Calu3 (cell line): ENCODE results near the gene NFX1. TPM values are rescaled to one million over a fixed set of nuclear protein-coding genes. Genes with fewer than 3 reads are reported as not detected.
"Not testable (repeated sequence)": the region's sequence is repeated elsewhere in the genome, so short reads cannot be mapped to it uniquely, and the experiment has no call there.

Source experiments
- BruUV-seq: library from RNA; stranded (reverse); fragments of 400-500 nt; replicated peaks from 2 replicates; lab custom pipeline; 2021; lab: Mats Ljungman, UMichigan
- CTCF ChIA-PET: fragments of 300-600 bp; sonication (Branson Sonifier 250); formaldehyde crosslinking; loops from one replicate; lab custom pipeline; 2022; ENCODE audit warnings: antibody characterized with exemption; lab: Charles Lee
- DNase-seq: peaks from one replicate; pipeline ENCODE4 v3.0.0; 2022
- H3K27ac Mint-ChIP-seq: one replicate; pipeline ENCODE4 v1.8.0; 2022; ENCODE audit warnings: mixed read lengths; ENCODE audit not compliant: unreplicated experiment
- H3K27me3 Mint-ChIP-seq: one replicate; pipeline ENCODE4 v1.8.0; 2022; ENCODE audit warnings: mixed read lengths; ENCODE audit not compliant: unreplicated experiment
- H3K36me3 Mint-ChIP-seq: one replicate; pipeline ENCODE4 v1.8.0; 2022; ENCODE audit warnings: mild to moderate bottlenecking, moderate library complexity, mixed read lengths; ENCODE audit not compliant: insufficient read depth, unreplicated experiment
- H3K4me1 Mint-ChIP-seq: one replicate; pipeline ENCODE4 v1.8.0; 2022; ENCODE audit warnings: mild to moderate bottlenecking, low read depth, mixed read lengths; ENCODE audit not compliant: unreplicated experiment
- H3K4me3 Mint-ChIP-seq: one replicate; pipeline ENCODE4 v1.8.0; 2022; ENCODE audit warnings: mild to moderate bottlenecking, low read depth, moderate library complexity, mixed read lengths; ENCODE audit not compliant: unreplicated experiment
- H3K9me3 Mint-ChIP-seq: one replicate; pipeline ENCODE4 v1.8.0; 2022; ENCODE audit warnings: low read depth, mixed read lengths; ENCODE audit not compliant: unreplicated experiment
- intact Hi-C: fragments of 100-400 bp; cut with micrococcal nuclease; formaldehyde crosslinking; loops from one replicate; pipeline ENCODE4 v1.10.0; 2022; ENCODE audit not compliant: unreplicated experiment
- total RNA-seq: library from RNA; stranded (reverse); gene quantifications from 2 replicates; pipeline ENCODE4 v1.2.3, GENCODE V29; 2022
- TF ChIP-seq, protein P1 (sequence below): fragments of 200-600 bp; IDR thresholded peaks from one replicate; pipeline ENCODE4 v1.8.0; 2022; ENCODE audit warnings: antibody characterized with exemption; ENCODE audit not compliant: unreplicated experiment

Gene NFX1
- total RNA-seq, 1 experiment from 2014 or later, result 27.3 TPM

DNA sequence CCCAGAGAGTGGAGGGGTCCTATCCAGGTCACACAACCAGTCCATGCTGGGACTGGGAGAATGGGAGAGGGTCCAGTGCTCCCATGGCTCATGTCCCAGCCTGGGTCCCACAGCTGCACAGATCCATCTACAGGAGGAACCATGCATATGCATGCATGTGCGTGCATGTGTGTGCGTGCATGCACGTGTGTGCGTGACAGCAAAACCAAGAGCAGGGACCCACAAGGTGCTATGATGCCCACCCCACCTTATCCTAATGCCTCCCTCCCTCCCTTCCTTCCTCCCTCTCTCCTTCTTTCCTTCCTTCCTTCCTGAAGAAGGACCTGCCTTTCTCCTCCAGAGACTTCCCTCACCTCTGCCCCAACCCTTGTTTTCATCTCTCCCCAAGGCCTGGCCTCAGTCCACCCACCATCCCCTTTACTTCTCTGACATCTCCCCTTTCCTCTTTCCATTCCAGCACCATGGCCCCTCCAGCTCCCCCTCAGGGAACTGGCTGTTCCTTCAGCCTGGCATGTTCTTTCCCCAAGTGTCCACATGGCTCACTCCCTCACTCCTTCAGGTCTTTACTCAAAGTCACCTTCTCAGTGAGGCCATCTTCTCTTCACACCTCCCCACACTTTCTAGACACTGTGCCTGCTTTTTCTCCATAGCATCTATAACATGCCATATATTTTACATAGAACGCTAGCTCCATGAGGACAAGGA lies 90.2 kb downstream of the NFX1 start:
- DNase-seq, result no peak
- TF ChIP-seq, protein P1, sequence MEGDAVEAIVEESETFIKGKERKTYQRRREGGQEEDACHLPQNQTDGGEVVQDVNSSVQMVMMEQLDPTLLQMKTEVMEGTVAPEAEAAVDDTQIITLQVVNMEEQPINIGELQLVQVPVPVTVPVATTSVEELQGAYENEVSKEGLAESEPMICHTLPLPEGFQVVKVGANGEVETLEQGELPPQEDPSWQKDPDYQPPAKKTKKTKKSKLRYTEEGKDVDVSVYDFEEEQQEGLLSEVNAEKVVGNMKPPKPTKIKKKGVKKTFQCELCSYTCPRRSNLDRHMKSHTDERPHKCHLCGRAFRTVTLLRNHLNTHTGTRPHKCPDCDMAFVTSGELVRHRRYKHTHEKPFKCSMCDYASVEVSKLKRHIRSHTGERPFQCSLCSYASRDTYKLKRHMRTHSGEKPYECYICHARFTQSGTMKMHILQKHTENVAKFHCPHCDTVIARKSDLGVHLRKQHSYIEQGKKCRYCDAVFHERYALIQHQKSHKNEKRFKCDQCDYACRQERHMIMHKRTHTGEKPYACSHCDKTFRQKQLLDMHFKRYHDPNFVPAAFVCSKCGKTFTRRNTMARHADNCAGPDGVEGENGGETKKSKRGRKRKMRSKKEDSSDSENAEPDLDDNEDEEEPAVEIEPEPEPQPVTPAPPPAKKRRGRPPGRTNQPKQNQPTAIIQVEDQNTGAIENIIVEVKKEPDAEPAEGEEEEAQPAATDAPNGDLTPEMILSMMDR, result no peak
- Mint-ChIP-seq H3K36me3 (no peaks in the 10 kb centered on the region), H3K4me1 (no peaks in the 10 kb centered on the region), H3K27me3 (no peaks in the 10 kb centered on the region), H3K9me3 (no peaks in the 10 kb centered on the region), H3K4me3 (no peak overlapping the region), H3K27ac (no peak overlapping the region)
- BruUV-seq, result no TSS peak
- intact Hi-C loops, result no loop called here
- CTCF ChIA-PET, result no interaction called here

DNA sequence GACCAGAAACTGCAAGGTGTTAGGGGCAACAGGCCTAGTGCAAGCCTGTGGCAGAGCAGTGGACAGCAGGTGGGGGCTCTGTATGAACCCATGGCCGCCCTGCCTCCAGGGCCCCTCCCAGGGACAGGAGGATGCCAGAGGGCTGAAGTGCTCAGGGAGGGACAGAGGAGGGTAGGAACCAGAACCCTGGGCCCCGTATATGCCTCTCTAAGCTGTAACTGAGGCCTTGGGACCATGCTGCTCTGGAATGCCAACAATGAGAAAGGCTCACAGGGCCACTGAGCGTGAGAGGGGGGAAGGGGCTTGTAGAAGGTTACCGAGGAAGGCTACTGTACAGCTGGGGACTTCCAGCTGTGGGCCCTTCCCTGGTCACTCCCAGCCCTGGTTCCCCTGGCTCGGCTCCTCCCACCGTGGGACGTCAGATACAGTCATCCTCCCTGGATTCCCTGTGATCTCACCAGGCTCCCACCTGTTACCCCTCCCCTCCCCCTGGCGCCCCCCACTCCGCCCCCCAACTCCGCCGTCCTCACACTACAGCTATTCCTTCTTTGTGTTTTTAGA lies 91.0 kb downstream of the NFX1 start:
- Mint-ChIP-seq H3K4me3 (no peak overlapping the region), H3K4me1 (no peaks in the 10 kb centered on the region), H3K36me3 (no peaks in the 10 kb centered on the region), H3K9me3 (no peaks in the 10 kb centered on the region), H3K27me3 (no peaks in the 10 kb centered on the region), H3K27ac (no peak overlapping the region)
- CTCF ChIA-PET, result no interaction called here
- no TSS peak for BruUV-seq
- DNase-seq, result no peak
- intact Hi-C loops, result no loop called here
- TF ChIP-seq, protein P1, result no peak

DNA sequence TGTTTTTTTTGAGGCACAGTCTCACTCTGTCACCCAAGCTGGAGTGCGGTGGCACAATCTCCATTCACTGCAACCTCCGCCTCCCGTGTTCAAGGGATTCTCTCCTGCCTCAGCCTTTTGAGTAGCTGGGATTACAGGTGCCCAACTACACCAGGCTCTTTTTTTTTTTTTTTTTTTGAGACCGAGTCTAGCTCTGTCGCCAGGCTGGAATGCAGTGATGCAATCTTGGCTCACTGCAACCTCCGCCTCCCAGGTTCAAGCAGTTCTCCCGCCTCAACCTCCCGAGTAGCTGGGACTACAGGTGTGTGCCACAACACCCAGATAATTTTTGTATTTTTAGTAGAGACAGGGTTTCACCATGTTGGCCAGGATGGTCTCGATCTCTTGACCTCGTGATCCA lies 92.1 kb downstream of the NFX1 start:
- H3K4me3 Mint-ChIP-seq, H3K27ac Mint-ChIP-seq, H3K36me3 Mint-ChIP-seq, H3K9me3 Mint-ChIP-seq, H3K4me1 Mint-ChIP-seq, DNase-seq, H3K27me3 Mint-ChIP-seq, intact Hi-C loops, BruUV-seq: not testable (repeated sequence)
- CTCF ChIA-PET, result interaction anchor here (0.5 kb wide), 1 partner anchor 67 kb away, joined by 7 read pairs; no protein-coding TSS in a partner anchor

DNA sequence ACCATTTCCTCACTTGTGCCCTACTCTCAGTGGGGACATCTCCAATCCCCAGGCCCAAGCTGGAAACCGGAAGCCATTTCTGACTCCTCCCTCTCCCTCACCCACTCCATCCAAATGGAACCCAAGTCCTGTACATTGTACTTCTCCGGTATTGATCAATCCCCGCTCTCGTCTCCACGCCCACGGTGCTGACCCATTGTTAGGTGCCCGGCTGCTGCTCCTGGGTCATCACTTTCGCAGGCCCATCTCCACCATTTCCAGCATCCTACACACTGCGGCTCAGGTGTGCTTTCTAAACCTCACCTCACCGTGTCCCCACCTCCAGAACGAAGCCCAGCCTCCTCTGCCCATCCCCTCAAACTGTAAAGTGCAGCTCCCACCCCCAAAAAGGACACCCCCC lies 93.1 kb downstream of the NFX1 start:
- intact Hi-C loops, BruUV-seq, H3K9me3 Mint-ChIP-seq, DNase-seq, H3K36me3 Mint-ChIP-seq, H3K4me1 Mint-ChIP-seq, H3K4me3 Mint-ChIP-seq, H3K27me3 Mint-ChIP-seq, CTCF ChIA-PET: not testable (repeated sequence)
- peak overlapping the region; percentile 25 for H3K27ac Mint-ChIP-seq

DNA sequence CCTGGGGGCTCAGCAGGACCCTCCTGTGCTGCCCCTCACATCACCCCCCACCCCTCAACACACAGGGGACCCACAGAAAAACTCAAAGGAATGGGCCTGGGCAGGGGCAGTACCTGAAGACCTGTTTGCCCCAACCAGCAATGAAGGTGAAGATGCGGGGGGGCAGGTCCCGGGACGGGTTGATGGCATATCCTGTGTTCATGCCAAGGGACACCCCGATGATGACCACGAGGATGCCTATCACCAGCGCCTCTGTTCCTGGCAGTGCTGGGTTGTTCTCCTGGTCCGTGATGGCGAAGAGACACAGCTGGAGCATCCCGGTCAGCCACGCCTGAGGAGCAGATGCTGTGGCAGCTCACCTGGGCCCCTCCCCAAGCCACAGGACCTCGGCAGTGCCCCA lies 95.2 kb downstream of the NFX1 start:
- intact Hi-C loops, H3K4me1 Mint-ChIP-seq, BruUV-seq: not testable (repeated sequence)

DNA sequence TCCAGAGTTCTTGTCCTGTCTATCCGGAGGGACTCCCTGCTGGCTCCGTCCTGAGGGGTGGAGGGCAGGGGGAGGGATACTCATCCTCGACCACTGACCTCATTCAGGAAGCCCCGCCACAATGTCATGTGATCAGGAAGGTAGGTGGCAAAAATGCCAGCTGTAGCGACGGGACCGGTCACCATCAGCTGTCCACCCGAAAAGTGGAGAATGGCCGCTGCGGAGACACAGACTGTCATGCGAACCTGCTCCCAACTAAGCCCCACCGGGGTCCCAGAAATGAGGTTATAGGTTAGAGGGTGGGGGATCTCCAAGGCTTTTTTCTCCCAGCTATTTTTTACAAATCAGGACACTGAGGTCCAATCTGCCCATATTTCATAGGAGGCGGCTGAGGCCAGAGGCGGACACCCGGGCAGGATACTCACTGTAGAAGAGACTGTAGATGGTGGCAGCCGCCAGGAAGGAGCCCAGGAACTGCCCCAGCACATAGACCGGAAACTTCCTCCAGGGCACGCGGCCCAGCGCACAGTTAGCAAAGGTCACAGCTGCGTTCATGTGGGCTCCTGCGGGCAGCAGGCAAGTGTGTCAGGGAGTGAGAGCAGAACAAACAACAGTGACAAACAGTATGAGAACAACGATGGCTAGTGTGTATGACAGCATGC lies 95.8 kb downstream of the NFX1 start:
- intact Hi-C loops, H3K27me3 Mint-ChIP-seq, H3K9me3 Mint-ChIP-seq, BruUV-seq, CTCF ChIA-PET, H3K4me3 Mint-ChIP-seq, H3K36me3 Mint-ChIP-seq, DNase-seq, H3K27ac Mint-ChIP-seq: not testable (repeated sequence)
- peaks cover 12% of the 10 kb centered on the region for H3K4me1 Mint-ChIP-seq

More for the DNA sequence above, 95.2 kb downstream of the NFX1 start:
- H3K9me3 Mint-ChIP-seq, DNase-seq, CTCF ChIA-PET, H3K4me3 Mint-ChIP-seq, H3K36me3 Mint-ChIP-seq, H3K27ac Mint-ChIP-seq, H3K27me3 Mint-ChIP-seq: not testable (repeated sequence)

DNA sequence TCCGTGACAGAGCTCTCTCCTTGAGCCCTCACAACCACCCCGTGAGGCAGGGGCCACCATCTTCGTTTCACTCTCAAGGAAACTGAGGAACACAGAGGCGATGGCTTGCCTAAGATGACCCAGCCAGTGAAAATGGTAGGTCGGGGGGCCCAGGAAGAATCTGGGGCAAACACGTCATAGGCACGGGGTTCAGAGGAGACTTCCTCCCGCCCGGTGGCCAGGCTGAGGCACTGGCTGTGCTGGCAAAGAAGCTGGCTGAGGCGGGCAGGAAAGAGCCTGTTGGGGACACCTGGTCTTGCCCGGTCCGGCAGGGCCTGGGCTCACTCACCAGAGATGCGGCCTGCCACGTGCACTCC lies 96.3 kb downstream of the NFX1 start:
- H3K4me3 Mint-ChIP-seq, H3K27ac Mint-ChIP-seq, intact Hi-C loops, H3K9me3 Mint-ChIP-seq, H3K36me3 Mint-ChIP-seq, CTCF ChIA-PET, BruUV-seq, DNase-seq, H3K27me3 Mint-ChIP-seq: not testable (repeated sequence)
- peaks cover 17% of the 10 kb centered on the region for H3K4me1 Mint-ChIP-seq

DNA sequence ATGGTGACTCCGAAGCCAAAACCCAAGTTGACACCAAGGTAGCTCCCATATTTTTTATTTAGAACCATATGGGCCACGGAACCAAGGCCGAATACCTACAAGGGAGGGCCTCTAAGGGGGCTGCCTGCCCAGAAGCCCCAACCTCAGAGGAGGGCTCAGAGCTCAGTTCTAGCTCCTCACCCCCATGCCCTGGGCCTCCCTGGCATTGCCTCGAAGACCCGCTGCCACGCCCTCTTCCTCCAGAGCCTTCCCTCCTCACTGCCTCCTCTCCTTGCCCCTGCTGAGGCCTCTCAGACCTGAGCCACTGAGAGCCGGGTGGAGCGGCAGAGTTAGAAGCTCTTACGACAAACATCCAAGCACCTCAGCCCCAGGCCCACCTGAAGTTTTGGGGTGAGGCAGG lies 96.7 kb downstream of the NFX1 start:
- H3K36me3 Mint-ChIP-seq, H3K27me3 Mint-ChIP-seq, H3K27ac Mint-ChIP-seq, H3K9me3 Mint-ChIP-seq, BruUV-seq, intact Hi-C loops, DNase-seq, H3K4me3 Mint-ChIP-seq, CTCF ChIA-PET: not testable (repeated sequence)
- H3K4me1 Mint-ChIP-seq, result peaks cover 21% of the 10 kb centered on the region
